Vagina (tissue), 2 donors: Measurements from ENCODE around the gene KLHL4. TPM values are rescaled to one million over a fixed set of nuclear protein-coding genes. Genes with fewer than 3 reads are reported as not detected.

Experiments used
- DNase-seq, 2 donors: peaks; one replicate each; pipeline ENCODE4 v3.0.0-alpha.2; 2017; ENCODE audit errors: extremely low spot score in 2 of 2
- H3K27ac ChIP-seq: fragments of 200-600 bp; sonication (generic); one replicate; pipeline ENCODE4 v1.5.1; 2019
- H3K27me3 ChIP-seq: fragments of 200-600 bp; sonication (generic); one replicate; pipeline ENCODE4 v1.5.1; 2019
- H3K36me3 ChIP-seq, 2 donors: fragments of 200-600 bp; sonication (generic); one replicate each; pipeline ENCODE4 v1.5.1; 2017 to 2019
- H3K4me1 ChIP-seq: fragments of 200-600 bp; sonication (generic); one replicate; pipeline ENCODE4 v1.5.1; 2019
- H3K4me3 ChIP-seq, 2 donors: fragments of 200-600 bp; sonication (generic); 1 replicate in 1 of 2; 2 replicates in 1 of 2; pipeline ENCODE4 v1.5.1; 2016 to 2019
- H3K9me3 ChIP-seq: fragments of 200-600 bp; sonication (generic); one replicate; pipeline ENCODE4 v1.5.1; 2019
- CTCF ChIP-seq, 3 experiments: fragments of 450-650 bp in 2 of 3; fragments of 200-600 bp in 1 of 3; sonication (generic) in 1 of 3; IDR thresholded peaks; one replicate each; pipeline ENCODE4 v1.5.1; 2017 to 2019; ENCODE audit warnings: antibody characterized with exemption in 3 of 3, mild to moderate bottlenecking in 2 of 3, moderate library complexity in 2 of 3
- POLR2A ChIP-seq, 2 donors: fragments of 450-650 bp; IDR thresholded peaks; one replicate each; pipeline ENCODE4 v1.6.1; 2017; ENCODE audit warnings: antibody characterized with exemption in 2 of 2, mild to moderate bottlenecking in 2 of 2, moderate library complexity in 2 of 2
- POLR2AphosphoS5 ChIP-seq, 2 donors: sonication (generic); formaldehyde crosslinking; IDR thresholded peaks; one replicate each; pipeline ENCODE4 v1.9.0; 2017; ENCODE audit warnings: antibody characterized with exemption in 2 of 2, mild to moderate bottlenecking in 2 of 2, low read depth in 1 of 2; ENCODE audit not compliant: insufficient read depth in 1 of 2
- intact Hi-C: fragments of 100-400 bp; cut with DNase I; formaldehyde crosslinking; loops from one replicate; pipeline ENCODE4 v1.15.1; 2023
- total RNA-seq: library from RNA; depleted of rRNA; stranded (reverse); fragments of >200 nt; gene quantifications from one replicate; pipeline ENCODE4 v1.2.3, GENCODE V29; 2016

KLHL4 gene
- total RNA-seq, 1 donor from 2014 or later = 0.25 TPM

- no peak for DNase-seq
- TF ChIP-seq POLR2A (IDR thresholded peaks at IDR 0.05) = no peak
- TF ChIP-seq POLR2AphosphoS5 (IDR thresholded peaks at IDR 0.05; ENCODE audit: insufficient read depth in 1 of 2, low read depth in 1 of 2) = no peak
- no peak for TF ChIP-seq CTCF (IDR thresholded peaks at IDR 0.05)
- Histone ChIP-seq H3K36me3 (no peaks in the 10 kb centered on the region), H3K27ac (no peak overlapping the region), H3K27me3 (peaks cover 3% of the 10 kb centered on the region), H3K9me3 (no peaks in the 10 kb centered on the region), H3K4me3 (no peak overlapping the region), H3K4me1 (no peaks in the 10 kb centered on the region)
- intact Hi-C loops = no loop called here
Observed at GRCh38 chrX:87528487-87528886, 10.9 kb downstream of the KLHL4 start.

GRCh38 chrX:87571964-87572363 lies 54.4 kb downstream of the KLHL4 start:
- intact Hi-C loops = no loop called here

GRCh38 chrX:87572901-87573300 lies 55.3 kb downstream of the KLHL4 start:
- H3K9me3 ChIP-seq = no peaks in the 10 kb centered on the region
- H3K4me1 ChIP-seq = no peaks in the 10 kb centered on the region
- intact Hi-C loops = no loop called here
- H3K27ac ChIP-seq = no peak overlapping the region
- no peak for DNase-seq
- no peak overlapping the region for H3K4me3 ChIP-seq
- no peaks in the 10 kb centered on the region for H3K36me3 ChIP-seq
- TF ChIP-seq POLR2AphosphoS5 (IDR thresholded peaks at IDR 0.05; ENCODE audit: insufficient read depth in 1 of 2, low read depth in 1 of 2) (no peak), CTCF (IDR thresholded peaks at IDR 0.05) (no peak), POLR2A (IDR thresholded peaks at IDR 0.05) (no peak)
- H3K27me3 ChIP-seq = no peaks in the 10 kb centered on the region

More at GRCh38 chrX:87571964-87572363, 54.4 kb downstream of the KLHL4 start:
- Histone ChIP-seq H3K9me3 (no peaks in the 10 kb centered on the region), H3K4me1 (no peaks in the 10 kb centered on the region), H3K36me3 (no peaks in the 10 kb centered on the region), H3K27ac (no peak overlapping the region), H3K4me3 (no peak overlapping the region), H3K27me3 (no peaks in the 10 kb centered on the region)
- no peak for TF ChIP-seq POLR2A (IDR thresholded peaks at IDR 0.05)
- TF ChIP-seq POLR2AphosphoS5 (IDR thresholded peaks at IDR 0.05; ENCODE audit: insufficient read depth in 1 of 2, low read depth in 1 of 2) = no peak
- TF ChIP-seq CTCF (IDR thresholded peaks at IDR 0.05) = no peak
- no peak for DNase-seq

GRCh38 chrX:87578978-87579377 lies 61.4 kb downstream of the KLHL4 start:
- no peaks in the 10 kb centered on the region for H3K4me1 ChIP-seq
- no peak overlapping the region for H3K27ac ChIP-seq
- H3K36me3 ChIP-seq = no peaks in the 10 kb centered on the region
- no peaks in the 10 kb centered on the region for H3K9me3 ChIP-seq
- no peak overlapping the region for H3K4me3 ChIP-seq
- TF ChIP-seq CTCF (IDR thresholded peaks at IDR 0.05) = no peak
- TF ChIP-seq POLR2A (IDR thresholded peaks at IDR 0.05) = no peak
- no peak for TF ChIP-seq POLR2AphosphoS5 (IDR thresholded peaks at IDR 0.05; ENCODE audit: insufficient read depth in 1 of 2, low read depth in 1 of 2)
- intact Hi-C loops = no loop called here
- DNase-seq = no peak
- H3K27me3 ChIP-seq = no peaks in the 10 kb centered on the region

GRCh38 chrX:87580862-87581261 lies 63.3 kb downstream of the KLHL4 start:
- no peak overlapping the region for H3K4me3 ChIP-seq
- TF ChIP-seq POLR2A (IDR thresholded peaks at IDR 0.05) = no peak
- TF ChIP-seq CTCF (IDR thresholded peaks at IDR 0.05) = no peak
- no peak for TF ChIP-seq POLR2AphosphoS5 (IDR thresholded peaks at IDR 0.05; ENCODE audit: insufficient read depth in 1 of 2, low read depth in 1 of 2)
- no peak overlapping the region for H3K27ac ChIP-seq
- intact Hi-C loops = no loop called here
- no peaks in the 10 kb centered on the region for H3K4me1 ChIP-seq
- no peaks in the 10 kb centered on the region for H3K9me3 ChIP-seq
- H3K36me3 ChIP-seq = no peaks in the 10 kb centered on the region
- no peaks in the 10 kb centered on the region for H3K27me3 ChIP-seq
- DNase-seq = no peak
